ENCODE results near the gene WEE2.

DNA sequence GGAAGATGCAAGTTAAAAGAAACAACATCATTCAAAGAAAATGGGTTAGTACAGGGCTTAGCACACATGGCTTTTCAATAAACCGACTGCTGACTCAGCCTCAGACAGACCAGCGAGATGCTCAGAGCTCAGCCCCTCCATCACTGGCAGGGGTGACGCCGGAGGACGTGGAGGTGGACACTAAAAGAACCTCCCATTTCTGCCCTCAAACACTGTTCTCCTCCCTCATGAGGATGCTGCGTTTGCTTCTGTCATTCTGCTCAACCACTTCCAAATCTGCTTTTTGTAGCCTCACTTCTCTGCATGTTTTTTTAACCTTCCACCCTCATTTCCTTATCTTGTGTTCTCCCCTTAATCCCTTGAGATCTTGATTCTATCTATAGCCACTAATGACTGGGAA is 21.5 kb upstream of the WEE2 start:
- no peak for TF ChIP-seq POLR2A (IDR thresholded peaks at IDR 0.05)
- TF ChIP-seq, protein P1, sequence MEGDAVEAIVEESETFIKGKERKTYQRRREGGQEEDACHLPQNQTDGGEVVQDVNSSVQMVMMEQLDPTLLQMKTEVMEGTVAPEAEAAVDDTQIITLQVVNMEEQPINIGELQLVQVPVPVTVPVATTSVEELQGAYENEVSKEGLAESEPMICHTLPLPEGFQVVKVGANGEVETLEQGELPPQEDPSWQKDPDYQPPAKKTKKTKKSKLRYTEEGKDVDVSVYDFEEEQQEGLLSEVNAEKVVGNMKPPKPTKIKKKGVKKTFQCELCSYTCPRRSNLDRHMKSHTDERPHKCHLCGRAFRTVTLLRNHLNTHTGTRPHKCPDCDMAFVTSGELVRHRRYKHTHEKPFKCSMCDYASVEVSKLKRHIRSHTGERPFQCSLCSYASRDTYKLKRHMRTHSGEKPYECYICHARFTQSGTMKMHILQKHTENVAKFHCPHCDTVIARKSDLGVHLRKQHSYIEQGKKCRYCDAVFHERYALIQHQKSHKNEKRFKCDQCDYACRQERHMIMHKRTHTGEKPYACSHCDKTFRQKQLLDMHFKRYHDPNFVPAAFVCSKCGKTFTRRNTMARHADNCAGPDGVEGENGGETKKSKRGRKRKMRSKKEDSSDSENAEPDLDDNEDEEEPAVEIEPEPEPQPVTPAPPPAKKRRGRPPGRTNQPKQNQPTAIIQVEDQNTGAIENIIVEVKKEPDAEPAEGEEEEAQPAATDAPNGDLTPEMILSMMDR (IDR thresholded peaks at IDR 0.05) = no peak
- TF ChIP-seq POLR2AphosphoS5 (IDR thresholded peaks at IDR 0.05) = no peak
- TF ChIP-seq EP300 (IDR thresholded peaks at IDR 0.05; ENCODE audit: low read depth) = no peak

All from transverse colon (tissue), 4 donors.